HCT116 (cell line): Measurements from ENCODE around the gene TRAF2.
"Not testable (repeated sequence)": the region's sequence is repeated elsewhere in the genome, so short reads cannot be mapped to it uniquely, and the experiment has no call there.

Experiments used
- CEBPB ChIP-seq: IDR thresholded peaks from 2 replicates; pipeline ENCODE4 v1.6.1; 2012; ENCODE audit warnings: low read depth
- CTCF ChIP-seq, 3 experiments: fragments of 200-600 bp in 1 of 3; sonication (generic) in 1 of 3; IDR thresholded peaks in 2 of 3; conservative IDR thresholded peaks in 1 of 3; 2 replicates each; pipeline ENCODE4 v1.5.1; 2012 to 2017; ENCODE audit warnings: low read depth in 2 of 3, low read length in 2 of 3, antibody characterized with exemption in 1 of 3, borderline replicate concordance in 1 of 3, control low read depth in 1 of 3, mild to moderate bottlenecking in 1 of 3, mixed read lengths in 1 of 3, mixed run types in 1 of 3, moderate library complexity in 1 of 3; ENCODE audit not compliant: insufficient read depth in 1 of 3
- EZH2 ChIP-seq: fragments of 200-600 bp; sonication (generic); IDR thresholded peaks from 2 replicates; pipeline ENCODE4 v1.6.1; 2017; ENCODE audit warnings: antibody characterized with exemption, mixed run types
- EZH2phosphoT487 ChIP-seq: fragments of 200-600 bp; IDR thresholded peaks from 2 replicates; pipeline ENCODE4 v1.6.1; 2018; ENCODE audit warnings: antibody characterized with exemption, borderline replicate concordance
- POLR2A ChIP-seq: IDR thresholded peaks from 2 replicates; pipeline ENCODE4 v1.7.0; 2011; ENCODE audit warnings: borderline replicate concordance; ENCODE audit not compliant: insufficient read depth, insufficient read length; ENCODE audit errors: extremely low read depth
- POLR2AphosphoS5 ChIP-seq: IDR thresholded peaks from 2 replicates; pipeline ENCODE4 v1.6.1; 2011; ENCODE audit warnings: mild to moderate bottlenecking, low read depth, low read length, moderate library complexity
- RAD21 ChIP-seq: IDR thresholded peaks from 2 replicates; pipeline ENCODE4 v1.6.1; 2012; ENCODE audit warnings: low read depth, mild to moderate bottlenecking
- REST ChIP-seq: IDR thresholded peaks from 2 replicates; pipeline ENCODE4 v1.6.1; 2012; ENCODE audit warnings: low read depth
- SRF ChIP-seq: IDR thresholded peaks from 2 replicates; pipeline ENCODE4 v1.6.1; 2012; ENCODE audit warnings: low read depth
- ZBTB33 ChIP-seq: IDR thresholded peaks from 2 replicates; pipeline ENCODE4 v1.6.1; 2011; ENCODE audit warnings: mild to moderate bottlenecking, low read length, moderate library complexity; ENCODE audit not compliant: insufficient replicate concordance; ENCODE audit errors: extremely low read depth
- ZNF274 ChIP-seq: fragments of 200-500 bp; sonication (Bioruptor generic); IDR thresholded peaks from 2 replicates; pipeline ENCODE4 v1.6.1; 2014; ENCODE audit warnings: mild to moderate bottlenecking, low read depth, low read length, inconsistent platforms

- not testable (repeated sequence) for TF ChIP-seq POLR2AphosphoS5, REST, EZH2phosphoT487, CEBPB, SRF, EZH2, ZBTB33, POLR2A, ZNF274, RAD21
- TF ChIP-seq CTCF (IDR thresholded peaks at IDR 0.05 in 2 of 3, conservative IDR thresholded peaks at IDR 0.05 in 1 of 3; ENCODE audit: borderline replicate concordance in 1 of 3, insufficient read depth in 1 of 3, low read depth in 2 of 3, low read length in 2 of 3): peak in 2 of 3 experiments; percentile 42 to 64; a peak in 4 of 6 replicates
These were observed 42.2 kb upstream of the TRAF2 start for GRCh38 chr9:136843801-136844740.
